ENCODE results near the gene HELZ2. TPM values are rescaled to one million over a fixed set of nuclear protein-coding genes. Genes with fewer than 3 reads are reported as not detected.

Gene HELZ2
- total RNA-seq, 1 donor from 2014 or later: 29.0 TPM

DNA sequence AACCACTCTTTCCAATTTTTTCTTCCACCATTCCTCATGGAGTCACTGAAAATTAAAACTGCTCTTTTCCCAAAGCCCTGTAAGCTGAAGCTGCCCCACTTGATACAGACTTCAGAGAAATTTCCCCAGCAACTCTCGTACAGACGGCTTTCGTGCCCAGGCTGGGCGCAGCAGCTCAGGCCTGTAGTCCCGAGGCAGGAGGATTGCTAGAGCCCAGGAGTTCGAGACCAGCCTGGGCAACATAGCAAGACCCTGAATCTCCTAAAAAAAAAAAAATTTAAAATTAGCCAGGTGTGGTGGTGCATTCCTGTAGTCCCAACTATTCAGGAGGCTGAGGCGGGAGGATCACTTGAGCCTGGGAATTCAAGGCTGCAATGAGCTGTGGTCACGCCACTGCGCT lies 46.9 kb downstream of the HELZ2 start:
- Mint-ChIP-seq H3K36me3 (ENCODE audit: unreplicated experiment) (peaks cover 11% of the 10 kb centered on the region), H3K4me1 (ENCODE audit: unreplicated experiment) (peaks cover 6% of the 10 kb centered on the region), H3K27me3 (ENCODE audit: unreplicated experiment) (no peaks in the 10 kb centered on the region), H3K9me3 (ENCODE audit: unreplicated experiment) (no peaks in the 10 kb centered on the region), H3K27ac (ENCODE audit: unreplicated experiment) (no peak overlapping the region), H3K4me3 (ENCODE audit: unreplicated experiment) (no peak overlapping the region)
- no peak for TF ChIP-seq CTCF (IDR thresholded peaks at IDR 0.05)
- DNase-seq (ENCODE audit: extremely low spot score, unreplicated experiment): no peak

GRCh38 chr20:63525971-63526370 lies 48.1 kb downstream of the HELZ2 start:
- H3K4me1 Mint-ChIP-seq (ENCODE audit: unreplicated experiment): peaks cover 9% of the 10 kb centered on the region
- no peaks in the 10 kb centered on the region for H3K27me3 Mint-ChIP-seq (ENCODE audit: unreplicated experiment)
- H3K27ac Mint-ChIP-seq (ENCODE audit: unreplicated experiment): no peak overlapping the region
- peaks cover 11% of the 10 kb centered on the region for H3K36me3 Mint-ChIP-seq (ENCODE audit: unreplicated experiment)
- DNase-seq (ENCODE audit: extremely low spot score, unreplicated experiment): no peak
- no peaks in the 10 kb centered on the region for H3K9me3 Mint-ChIP-seq (ENCODE audit: unreplicated experiment)
- no peak overlapping the region for H3K4me3 Mint-ChIP-seq (ENCODE audit: unreplicated experiment)
- no peak for TF ChIP-seq CTCF (IDR thresholded peaks at IDR 0.05)

GRCh38 chr20:63525185-63525584 lies 48.9 kb downstream of the HELZ2 start:
- Mint-ChIP-seq H3K27ac (ENCODE audit: unreplicated experiment) (peak overlapping the region; percentile 38), H3K27me3 (ENCODE audit: unreplicated experiment) (no peaks in the 10 kb centered on the region), H3K9me3 (ENCODE audit: unreplicated experiment) (no peaks in the 10 kb centered on the region), H3K4me3 (ENCODE audit: unreplicated experiment) (no peak overlapping the region), H3K4me1 (ENCODE audit: unreplicated experiment) (peaks cover 9% of the 10 kb centered on the region), H3K36me3 (ENCODE audit: unreplicated experiment) (peaks cover 11% of the 10 kb centered on the region)
- no peak for DNase-seq (ENCODE audit: extremely low spot score, unreplicated experiment)
- no peak for TF ChIP-seq CTCF (IDR thresholded peaks at IDR 0.05)

Other genes with a start within 250 kb of the HELZ2 start
- not detected in 2 replicates for gene CHRNA4, start 212.9 kb downstream of the HELZ2 start, total RNA-seq
- not detected in 2 replicates for gene KCNQ2, start 101.6 kb downstream of the HELZ2 start, total RNA-seq
- gene EEF1A2, start 75.2 kb downstream of the HELZ2 start, total RNA-seq: 0.56 and 0.68 TPM in 2 replicates
- 220 and 239 TPM in 2 replicates for gene PPDPF, start 53.5 kb downstream of the HELZ2 start, total RNA-seq
- gene PTK6, start 36.9 kb downstream of the HELZ2 start, total RNA-seq: 0.13 TPM in 1 of 2 replicates, not detected in the other
- gene SRMS, start 26.5 kb downstream of the HELZ2 start, total RNA-seq: not detected in 2 replicates
- gene FNDC11, start 20.1 kb downstream of the HELZ2 start, total RNA-seq: 0.13 and 0.34 TPM in 2 replicates
- gene GMEB2, start 52.9 kb upstream of the HELZ2 start, total RNA-seq: 10.9 and 12.1 TPM in 2 replicates
- 32.0 and 33.2 TPM in 2 replicates for gene STMN3, start 79.2 kb upstream of the HELZ2 start, total RNA-seq
- gene RTEL1, start 84.1 kb upstream of the HELZ2 start, total RNA-seq: 34.1 and 35.5 TPM in 2 replicates
- 0.84 and 2.3 TPM in 2 replicates for gene TNFRSF6B, start 122.4 kb upstream of the HELZ2 start, total RNA-seq
- gene ARFRP1, start 133.7 kb upstream of the HELZ2 start, total RNA-seq: 46.1 and 46.7 TPM in 2 replicates
- gene ZGPAT, start 133.8 kb upstream of the HELZ2 start, total RNA-seq: 24.3 and 28.0 TPM in 2 replicates
- gene LIME1, start 162.4 kb upstream of the HELZ2 start, total RNA-seq: 9.4 and 12.5 TPM in 2 replicates
- gene SLC2A4RG, start 165.5 kb upstream of the HELZ2 start, total RNA-seq: 74.8 and 80.7 TPM in 2 replicates

Data from osteocyte (in vitro differentiated cells).